ENCODE results near the gene RNF152.

GRCh38 chr18:61887838-61888237 lies 5.0 kb downstream of the RNF152 start:
- no peak for TF ChIP-seq CTCF (IDR thresholded peaks at IDR 0.05)
- TF ChIP-seq POLR2A (IDR thresholded peaks at IDR 0.05), result no peak

Measured in adrenal gland (tissue), 5 donors.